ENCODE measurements around the gene NKIRAS2. TPM values are rescaled to one million over a fixed set of nuclear protein-coding genes. Genes with fewer than 3 reads are reported as not detected.

NKIRAS2 gene
- total and polyA plus RNA-seq, 2 of the 13 experiments (the other 11 are each of a cell fraction or from before 2014, with no cell fraction given), result 27.9 to 42.0 TPM

DNA sequence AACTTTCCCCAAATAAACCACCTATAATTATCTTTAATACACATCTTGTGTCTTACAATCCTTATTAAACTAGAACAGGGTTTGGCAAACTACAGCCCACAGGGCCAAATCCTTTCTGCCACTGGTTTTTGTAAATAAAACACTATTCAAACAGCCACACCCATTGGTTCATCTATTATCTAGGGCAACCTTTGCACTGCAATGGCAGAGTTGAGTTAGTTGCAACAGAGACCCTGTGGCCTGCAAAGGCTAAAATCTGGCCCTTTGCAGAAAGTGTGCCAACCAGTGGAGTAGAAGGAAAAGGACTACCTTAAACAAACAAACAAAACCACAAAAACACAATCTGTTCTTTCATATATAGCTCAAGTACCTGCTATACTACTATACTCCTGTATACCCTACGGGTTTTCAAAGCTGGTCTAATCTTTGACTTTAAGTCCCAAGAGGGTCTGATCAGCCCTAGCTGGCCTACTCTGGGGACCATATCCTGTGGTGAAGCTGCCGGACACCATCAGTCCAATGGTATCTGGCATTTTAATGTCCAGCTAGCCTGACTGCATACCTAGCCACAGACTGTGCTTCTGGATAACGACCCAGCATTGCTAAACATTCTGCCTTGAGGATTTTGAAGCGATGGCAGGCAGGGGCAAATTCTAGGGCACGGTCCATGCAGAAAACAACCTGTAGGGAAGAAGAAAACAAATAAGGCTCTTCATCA, 30.0 kb upstream of the NKIRAS2 start (continued):
- TF ChIP-seq CCAR2 (optimal IDR thresholded peaks at IDR 0.05; ENCODE audit: low read depth, low read length) (peak; percentile 74), DNMT3B (CRISPR knock-in tag; conservative IDR thresholded peaks at IDR 0.05) (0 out of 2 replicates have a peak, but pooled peaks have one; percentile 59), PHF5A (CRISPR knock-in tag; IDR thresholded peaks at IDR 0.05; ENCODE audit: low read depth, unreplicated experiment) (no peak), ZNF205 (CRISPR knock-in tag; IDR thresholded peaks at IDR 0.05) (0 out of 2 replicates have a peak, but pooled peaks have one; percentile 45), EP300 (IDR thresholded peaks at IDR 0.05; ENCODE audit: low read depth in 2 of 2, low read length in 2 of 2) (peak in 1 of 2 experiments; percentile 73; a peak in 2 of 4 replicates), EP300 (CRISPR knock-in tag; IDR thresholded peaks at IDR 0.05; ENCODE audit: borderline replicate concordance) (peak; percentile 58; the same call in 1 of the 2 replicates), NONO (IDR thresholded peaks at IDR 0.05) (no peak), NONO (CRISPR knock-in tag; conservative IDR thresholded peaks at IDR 0.05) (0 out of 2 replicates have a peak, but pooled peaks have one; percentile 39), MED1 (CRISPR knock-in tag; IDR thresholded peaks at IDR 0.05) (peak; percentile 42; the same call in 1 of the 2 replicates), MIXL1 (CRISPR knock-in tag; IDR thresholded peaks at IDR 0.05) (peak; percentile 78; the same call in 1 of the 2 replicates), BCL3 (CRISPR knock-in tag; IDR thresholded peaks at IDR 0.05) (0 out of 2 replicates have a peak, but pooled peaks have one; percentile 62), ZNF331 (CRISPR knock-in tag; IDR thresholded peaks at IDR 0.05) (peak; percentile 80), HNF1B (CRISPR knock-in tag; IDR thresholded peaks at IDR 0.05) (0 out of 2 replicates have a peak, but pooled peaks have one; percentile 47), BRD4 (CRISPR knock-in tag; IDR thresholded peaks at IDR 0.05) (no peak), ZNF12 (CRISPR knock-in tag; IDR thresholded peaks at IDR 0.05) (peak; percentile 55; the same call in 1 of the 2 replicates), ZNF605 (CRISPR knock-in tag; IDR thresholded peaks at IDR 0.05) (no peak), MAZ (IDR thresholded peaks at IDR 0.05; ENCODE audit: borderline replicate concordance, low read depth, low read length) (no peak), MAZ (CRISPR knock-in tag; IDR thresholded peaks at IDR 0.05; ENCODE audit: low read depth) (no peak)
- TF ChIP-seq, protein P1, sequence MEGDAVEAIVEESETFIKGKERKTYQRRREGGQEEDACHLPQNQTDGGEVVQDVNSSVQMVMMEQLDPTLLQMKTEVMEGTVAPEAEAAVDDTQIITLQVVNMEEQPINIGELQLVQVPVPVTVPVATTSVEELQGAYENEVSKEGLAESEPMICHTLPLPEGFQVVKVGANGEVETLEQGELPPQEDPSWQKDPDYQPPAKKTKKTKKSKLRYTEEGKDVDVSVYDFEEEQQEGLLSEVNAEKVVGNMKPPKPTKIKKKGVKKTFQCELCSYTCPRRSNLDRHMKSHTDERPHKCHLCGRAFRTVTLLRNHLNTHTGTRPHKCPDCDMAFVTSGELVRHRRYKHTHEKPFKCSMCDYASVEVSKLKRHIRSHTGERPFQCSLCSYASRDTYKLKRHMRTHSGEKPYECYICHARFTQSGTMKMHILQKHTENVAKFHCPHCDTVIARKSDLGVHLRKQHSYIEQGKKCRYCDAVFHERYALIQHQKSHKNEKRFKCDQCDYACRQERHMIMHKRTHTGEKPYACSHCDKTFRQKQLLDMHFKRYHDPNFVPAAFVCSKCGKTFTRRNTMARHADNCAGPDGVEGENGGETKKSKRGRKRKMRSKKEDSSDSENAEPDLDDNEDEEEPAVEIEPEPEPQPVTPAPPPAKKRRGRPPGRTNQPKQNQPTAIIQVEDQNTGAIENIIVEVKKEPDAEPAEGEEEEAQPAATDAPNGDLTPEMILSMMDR (CRISPR knock-in tag; IDR thresholded peaks at IDR 0.05), result peak; percentile 33
- TF ChIP-seq, protein P2, sequence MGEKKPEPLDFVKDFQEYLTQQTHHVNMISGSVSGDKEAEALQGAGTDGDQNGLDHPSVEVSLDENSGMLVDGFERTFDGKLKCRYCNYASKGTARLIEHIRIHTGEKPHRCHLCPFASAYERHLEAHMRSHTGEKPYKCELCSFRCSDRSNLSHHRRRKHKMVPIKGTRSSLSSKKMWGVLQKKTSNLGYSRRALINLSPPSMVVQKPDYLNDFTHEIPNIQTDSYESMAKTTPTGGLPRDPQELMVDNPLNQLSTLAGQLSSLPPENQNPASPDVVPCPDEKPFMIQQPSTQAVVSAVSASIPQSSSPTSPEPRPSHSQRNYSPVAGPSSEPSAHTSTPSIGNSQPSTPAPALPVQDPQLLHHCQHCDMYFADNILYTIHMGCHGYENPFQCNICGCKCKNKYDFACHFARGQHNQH (CRISPR knock-in tag; IDR thresholded peaks at IDR 0.05), result peak; percentile 68; the same call in 1 of the 2 replicates
- TF ChIP-seq, protein P3, sequence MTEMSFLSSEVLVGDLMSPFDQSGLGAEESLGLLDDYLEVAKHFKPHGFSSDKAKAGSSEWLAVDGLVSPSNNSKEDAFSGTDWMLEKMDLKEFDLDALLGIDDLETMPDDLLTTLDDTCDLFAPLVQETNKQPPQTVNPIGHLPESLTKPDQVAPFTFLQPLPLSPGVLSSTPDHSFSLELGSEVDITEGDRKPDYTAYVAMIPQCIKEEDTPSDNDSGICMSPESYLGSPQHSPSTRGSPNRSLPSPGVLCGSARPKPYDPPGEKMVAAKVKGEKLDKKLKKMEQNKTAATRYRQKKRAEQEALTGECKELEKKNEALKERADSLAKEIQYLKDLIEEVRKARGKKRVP (CRISPR knock-in tag; IDR thresholded peaks at IDR 0.05), result peak in 1 of 2 experiments; percentile 50; a peak in 1 of 4 replicates

All from HepG2 (cell line).